Stimulated activated CD4-positive, alpha-beta T cell treated with anti-CD3 and anti-CD28 coated beads, Interleukin-4, amount 100 ng/mL, for 48 hours (primary cell): Measurements from ENCODE around the gene RPL23.
A peak's percentile ranks its signal among the peaks of the same experiment; 100 is the strongest.

Experiments used
- DNase-seq, 2 donors: peaks; one replicate each; pipeline ENCODE4 v3.0.0-alpha.2; 2020; ENCODE audit warnings: low read depth in 2 of 2

The RPL23 gene

DNA sequence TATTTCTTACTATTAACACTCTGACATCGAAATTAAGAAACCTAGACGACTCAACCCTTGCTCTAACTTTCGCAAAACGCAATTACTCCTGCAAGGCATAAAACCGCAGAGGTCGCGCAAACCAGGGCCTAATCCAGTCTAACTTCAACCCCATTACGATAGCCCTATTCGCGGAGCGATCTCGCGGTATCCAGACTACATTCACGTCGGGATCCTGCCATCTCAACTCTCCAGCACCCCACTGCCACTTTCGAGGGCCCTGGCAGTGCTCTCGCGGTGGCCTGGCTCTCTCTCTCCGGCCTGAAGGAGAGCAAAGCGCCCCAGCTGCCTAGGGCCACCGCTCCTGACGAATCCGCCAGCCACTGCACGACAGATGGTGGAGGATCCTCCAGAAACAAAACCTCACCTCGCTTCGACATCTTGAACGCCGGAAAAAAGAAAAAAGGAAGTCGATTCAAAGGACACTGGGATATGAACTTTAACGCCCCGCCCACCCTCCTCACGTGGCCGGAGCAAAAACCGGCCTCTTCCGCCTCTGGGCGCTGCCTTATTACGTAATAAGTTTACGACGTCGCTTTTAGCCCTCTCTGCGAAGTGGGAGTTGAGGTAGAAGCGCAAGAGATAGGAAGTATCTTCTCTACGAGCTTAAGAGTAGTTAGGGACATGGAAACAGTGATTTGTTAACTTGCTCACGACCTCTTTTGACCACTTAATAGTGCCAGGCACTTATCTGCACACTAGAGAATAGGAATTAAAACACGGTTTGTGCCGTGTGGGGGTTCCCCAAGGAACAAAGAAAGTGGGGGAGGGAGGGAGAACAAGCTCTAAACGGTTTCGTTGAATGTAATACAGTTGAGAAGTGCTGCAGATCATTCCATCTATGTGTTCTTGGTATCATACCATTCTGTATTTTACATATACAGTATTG, at the start of gene RPL23:
Gene RPL23, minus strand, starts transcription at position 430 of the 928 bp plus-strand sequence. Its CDS starts 11 bp downstream, at position 419.
- peak; percentile 86 to 90 for DNase-seq

DNA sequence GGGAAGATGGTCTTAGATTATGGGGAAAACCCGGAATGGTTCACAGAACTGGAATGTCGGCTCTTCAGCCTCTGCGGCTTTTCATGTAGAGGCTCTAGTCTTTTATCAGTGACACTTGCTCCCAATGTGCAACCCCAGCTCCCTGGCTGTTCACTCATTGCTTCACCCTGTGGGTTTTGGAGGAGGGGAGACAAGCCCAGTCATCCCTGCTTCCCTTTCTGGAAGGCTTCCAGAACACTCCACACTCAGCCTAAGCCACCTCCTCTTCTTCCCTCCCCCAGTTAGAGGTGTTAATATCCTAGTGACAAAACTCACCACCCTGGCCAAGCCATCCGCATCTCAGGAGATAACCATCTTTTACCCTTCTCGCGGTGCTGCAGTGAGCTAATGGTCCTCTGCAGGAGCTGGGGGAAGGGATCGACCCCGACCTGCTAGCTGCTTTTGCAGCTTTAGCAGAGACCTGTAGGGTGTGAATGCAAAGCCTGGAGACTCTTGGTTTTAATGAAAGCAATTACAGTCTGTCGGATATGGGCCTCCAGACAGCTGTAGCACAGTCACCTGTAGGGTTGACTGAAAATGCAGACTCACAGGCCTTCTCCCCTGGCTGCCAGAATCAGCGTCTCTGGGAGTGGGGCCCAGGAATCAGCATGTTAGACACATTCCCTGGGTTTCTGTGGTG, 47.6 kb upstream of the RPL23 start:
- no peak for DNase-seq

GRCh38 chr17:38899421-38899820, 45.9 kb upstream of the RPL23 start:
- DNase-seq = no peak

- DNase-seq = peak; percentile 80 to 86
Measured at GRCh38 chr17:38898812-38899348, 45.4 kb upstream of the RPL23 start.

DNA sequence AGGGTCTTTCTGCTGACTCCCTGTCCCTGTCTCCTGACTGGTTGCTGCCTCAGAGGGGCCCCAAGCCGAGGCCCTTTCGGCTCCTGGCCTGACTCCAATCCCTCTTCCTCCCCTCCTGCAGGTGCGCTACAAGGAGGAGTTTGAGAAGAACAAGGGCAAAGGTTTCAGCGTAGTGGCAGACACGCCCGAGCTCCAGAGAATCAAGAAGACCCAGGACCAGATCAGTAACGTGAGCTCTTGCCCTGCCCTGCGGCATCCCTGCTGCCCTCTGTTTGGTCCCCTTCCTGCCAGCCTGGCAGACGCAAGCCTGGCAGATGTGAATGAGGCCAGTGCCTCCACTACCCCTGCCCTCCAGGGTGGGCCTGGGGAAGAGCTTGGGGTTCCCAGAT, 44.8 kb upstream of the RPL23 start:
- DNase-seq = peak in 1 of 2 donors; percentile 27

GRCh38 chr17:38897671-38898290, 44.3 kb upstream of the RPL23 start:
- no peak for DNase-seq

DNA sequence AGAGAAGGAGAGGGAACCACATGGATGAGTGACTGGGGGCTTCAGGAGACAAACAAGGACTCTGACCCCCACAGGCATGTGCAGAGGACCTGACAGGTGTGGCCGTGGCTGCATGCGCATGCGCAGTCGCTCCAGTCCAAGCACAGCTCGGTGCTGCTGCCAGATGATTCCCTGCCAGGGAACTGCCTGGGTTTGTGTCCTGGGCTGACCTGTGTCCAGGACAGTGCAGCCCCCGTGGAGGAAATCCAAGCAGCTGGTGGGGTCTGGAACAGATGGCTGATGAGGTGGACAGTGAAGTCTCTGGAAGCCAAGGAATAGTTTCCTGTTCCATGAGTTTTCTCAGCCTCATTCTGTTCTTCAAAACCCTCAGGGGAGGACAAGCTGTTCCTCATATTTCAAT, 43.7 kb upstream of the RPL23 start:
- no peak for DNase-seq

DNA sequence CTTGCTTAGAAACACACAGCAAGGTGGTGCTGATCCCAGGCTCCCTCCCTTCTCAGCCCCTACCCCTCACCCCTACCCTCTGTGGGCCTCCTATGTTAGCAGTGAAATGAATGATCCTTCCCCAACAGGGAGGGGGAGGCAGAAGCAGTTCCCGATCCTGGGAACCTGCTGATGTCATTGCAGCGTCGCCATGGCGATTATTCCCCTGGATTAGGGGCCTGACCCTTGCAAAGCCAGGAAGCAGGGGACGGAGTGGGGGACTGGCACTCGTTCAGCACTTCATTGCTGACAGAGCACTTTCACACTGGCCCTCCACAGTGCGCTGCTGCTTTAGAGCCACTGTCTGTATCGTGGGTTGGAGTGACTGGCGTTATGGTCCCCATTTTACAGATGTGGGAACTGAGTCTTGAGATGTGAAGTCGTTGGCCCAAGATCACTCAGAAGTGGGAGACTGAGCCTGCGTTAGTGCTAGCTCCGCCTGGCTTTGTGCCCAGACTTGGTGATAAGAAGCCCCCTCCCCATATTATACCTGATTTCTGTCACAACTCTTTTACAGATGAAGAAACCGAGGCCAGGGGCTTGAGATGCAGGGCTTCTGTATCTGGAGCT, 42.9 kb upstream of the RPL23 start:
- no peak for DNase-seq

DNA sequence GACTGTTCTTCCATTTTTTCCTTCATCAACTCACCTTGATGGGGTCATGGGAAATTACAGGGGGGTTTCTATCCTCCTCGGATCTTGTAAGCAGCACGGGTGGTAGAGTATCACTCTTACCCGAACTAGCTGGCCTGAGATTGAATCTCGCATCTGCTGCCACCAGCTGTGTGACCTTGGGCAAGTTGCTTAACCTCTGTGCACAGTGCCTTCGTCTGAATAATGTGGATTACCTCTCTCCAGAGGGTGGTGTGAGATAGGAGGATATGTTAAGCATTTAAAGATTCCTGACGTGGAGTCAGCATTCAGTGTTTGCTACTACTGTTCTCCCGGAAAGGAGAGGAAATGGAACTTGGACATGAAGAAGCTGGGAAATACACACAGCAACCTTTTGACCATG, 40.8 kb upstream of the RPL23 start:
- DNase-seq = no peak

DNA sequence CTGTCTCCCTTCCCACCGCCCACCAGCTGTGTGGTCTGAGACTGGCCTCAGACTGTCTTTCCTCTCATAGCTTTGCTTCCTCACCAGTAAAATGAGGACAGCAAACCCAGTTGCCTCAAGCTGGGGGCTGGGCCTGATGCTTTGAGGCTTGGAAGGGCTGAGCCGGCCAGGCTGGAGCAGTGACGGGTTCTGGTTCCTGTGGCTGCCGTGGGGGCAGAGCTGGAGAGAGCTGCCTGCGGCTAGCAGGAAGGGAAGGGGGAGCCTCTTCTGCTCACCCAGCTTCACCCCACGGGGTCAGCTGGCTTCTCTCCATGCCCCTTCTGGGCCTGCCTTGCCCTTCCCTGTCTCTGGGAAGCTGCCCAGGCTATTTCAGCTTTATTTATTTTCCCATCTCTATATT, 40.1 kb upstream of the RPL23 start:
- no peak for DNase-seq

- DNase-seq = no peak
Measured at GRCh38 chr17:38893113-38893512, 39.6 kb upstream of the RPL23 start.

- DNase-seq = no peak
Measured at GRCh38 chr17:38892620-38893019, 39.1 kb upstream of the RPL23 start.

GRCh38 chr17:38892083-38892482, 38.6 kb upstream of the RPL23 start:
- DNase-seq = no peak

GRCh38 chr17:38891441-38891840, 37.9 kb upstream of the RPL23 start:
- no peak for DNase-seq

- no peak for DNase-seq
Measured at GRCh38 chr17:38890410-38890746, 36.9 kb upstream of the RPL23 start.

- no peak for DNase-seq
Measured at GRCh38 chr17:38889745-38890409, 36.4 kb upstream of the RPL23 start.

- DNase-seq = no peak
Measured at GRCh38 chr17:38888842-38889241, 35.3 kb upstream of the RPL23 start.

DNA sequence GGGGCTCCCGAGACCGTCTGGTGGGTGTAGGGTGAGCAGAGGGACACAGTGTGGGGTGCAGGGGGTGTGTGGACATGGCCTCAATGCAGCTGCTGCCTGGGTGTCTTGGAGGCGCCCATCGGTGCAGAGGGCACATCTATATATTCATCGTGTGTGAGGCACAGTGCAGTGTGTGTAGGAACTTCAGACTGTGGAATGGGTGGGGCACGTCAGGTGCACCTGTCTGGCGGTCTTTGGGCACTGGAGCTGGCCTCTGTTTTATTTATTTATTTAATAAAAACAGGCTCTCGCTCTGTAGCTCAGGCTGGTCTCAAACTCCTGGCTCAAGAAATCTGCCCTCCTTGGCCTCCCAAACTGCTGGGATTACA, 33.1 kb upstream of the RPL23 start:
- DNase-seq = no peak

GRCh38 chr17:38885728-38886642, 32.5 kb upstream of the RPL23 start:
- DNase-seq = no peak

DNA sequence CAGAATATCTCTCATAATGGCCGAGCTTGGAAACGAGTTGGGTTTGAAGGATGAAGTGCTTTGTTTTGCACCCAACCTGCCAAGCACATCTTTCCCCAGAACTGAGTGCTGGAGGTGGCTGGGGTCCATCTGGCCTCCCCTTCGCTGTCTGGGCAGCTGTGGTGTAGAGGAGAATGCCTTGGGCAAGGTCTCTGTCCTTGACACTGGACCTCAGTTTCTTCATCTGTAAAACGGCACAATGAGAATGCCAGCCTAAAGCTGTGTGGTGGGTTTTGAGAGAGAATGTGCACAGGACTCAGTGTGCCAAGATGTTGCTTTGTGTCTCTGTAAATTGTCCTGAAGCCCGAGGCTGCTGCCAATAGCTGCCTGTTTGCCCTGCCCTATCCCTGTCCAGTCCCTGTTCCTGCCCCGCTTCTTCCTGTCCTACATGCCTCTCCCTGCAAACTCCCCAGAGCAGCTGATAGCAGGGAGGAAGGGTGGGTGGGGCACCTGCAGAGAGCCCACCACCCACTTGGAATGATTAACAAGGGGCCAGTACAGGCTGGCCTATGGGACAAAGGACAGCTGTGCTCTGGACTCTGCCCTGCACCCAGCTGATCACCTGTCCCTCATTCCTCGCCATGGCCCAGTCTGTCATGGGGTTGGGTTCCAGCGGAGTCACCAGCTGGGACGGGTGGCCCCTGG, 31.7 kb upstream of the RPL23 start:
- no peak for DNase-seq
